HEK293T (cell line): ENCODE results near the gene TLCD2.

Source experiments
- ARNT ChIP-seq: fragments of 450-650 bp; IDR thresholded peaks from 2 replicates; pipeline ENCODE4 v1.6.1; 2017; ENCODE audit warnings: mild to moderate bottlenecking
- BHLHE40 ChIP-seq: fragments of 450-650 bp; IDR thresholded peaks from 2 replicates; pipeline ENCODE4 v1.6.1; 2016; ENCODE audit warnings: mild to moderate bottlenecking, moderate library complexity, borderline replicate concordance
- ELF4 ChIP-seq: fragments of 450-650 bp; IDR thresholded peaks from 2 replicates; pipeline ENCODE4 v1.6.1; 2017; ENCODE audit warnings: antibody characterized with exemption
- FOXA1 ChIP-seq: fragments of 450-650 bp; IDR thresholded peaks from 2 replicates; pipeline ENCODE4 v1.6.1; 2016; ENCODE audit warnings: mild to moderate bottlenecking
- FOXM1 ChIP-seq: fragments of 450-650 bp; IDR thresholded peaks from 2 replicates; pipeline ENCODE4 v1.6.1; 2017; ENCODE audit warnings: mild to moderate bottlenecking, borderline replicate concordance
- HDGF ChIP-seq: fragments of 450-650 bp; IDR thresholded peaks from 2 replicates; pipeline ENCODE4 v1.6.1; 2017; ENCODE audit warnings: antibody characterized with exemption, borderline replicate concordance
- LEF1 ChIP-seq: fragments of 450-650 bp; IDR thresholded peaks from 2 replicates; pipeline ENCODE4 v1.6.1; 2017; ENCODE audit warnings: mild to moderate bottlenecking, borderline replicate concordance
- NFRKB ChIP-seq: fragments of 450-650 bp; IDR thresholded peaks from 2 replicates; pipeline ENCODE4 v1.6.1; 2016; ENCODE audit warnings: mild to moderate bottlenecking, moderate library complexity
- PKNOX1 ChIP-seq: fragments of 450-650 bp; IDR thresholded peaks from 2 replicates; pipeline ENCODE4 v1.6.1; 2016
- SP1 ChIP-seq: fragments of 450-650 bp; IDR thresholded peaks from 2 replicates; pipeline ENCODE4 v1.6.1; 2017
- SUZ12 ChIP-seq: fragments of 450-650 bp; IDR thresholded peaks from 2 replicates; pipeline ENCODE4 v1.6.1; 2016; ENCODE audit warnings: mild to moderate bottlenecking
- TARDBP ChIP-seq: fragments of 450-650 bp; IDR thresholded peaks from 2 replicates; pipeline ENCODE4 v1.6.1; 2016

GRCh38 chr17:1709971-1710806 lies at the start of gene TLCD2:
- no peak for TF ChIP-seq ARNT
- TF ChIP-seq SUZ12, result no peak
- no peak for TF ChIP-seq NFRKB
- no peak for TF ChIP-seq SP1
- TF ChIP-seq FOXM1, result no peak
- no peak for TF ChIP-seq ELF4
- TF ChIP-seq PKNOX1, result no peak
- TF ChIP-seq HDGF, result no peak
- TF ChIP-seq LEF1, result no peak
- no peak for TF ChIP-seq FOXA1
- TF ChIP-seq BHLHE40, result no peak
- no peak for TF ChIP-seq TARDBP
